Thyroid gland (tissue), 4 donors: Measurements from ENCODE around the gene MRPL38. TPM values are rescaled to one million over a fixed set of nuclear protein-coding genes. Genes with fewer than 3 reads are reported as not detected.
"Not testable (repeated sequence)": the region's sequence is repeated elsewhere in the genome, so short reads cannot be mapped to it uniquely, and the experiment has no call there.

Experiments used
- DNase-seq, 2 donors: peaks; one replicate each; pipeline ENCODE4 v3.0.0-alpha.2; 2019
- H3K27ac ChIP-seq, 3 donors: fragments of 200-600 bp; sonication (generic); 1 replicate in 2 of 3; 2 replicates in 1 of 3; pipeline ENCODE4 v1.5.1; 2016 to 2019; ENCODE audit warnings: mild to moderate bottlenecking in 1 of 3, moderate library complexity in 1 of 3
- H3K27me3 ChIP-seq: fragments of 200-600 bp; sonication (generic); one replicate; pipeline ENCODE4 v1.5.1; 2019
- H3K36me3 ChIP-seq, 2 donors: fragments of 200-600 bp; sonication (generic); one replicate each; pipeline ENCODE4 v1.5.1; 2016 to 2019
- H3K4me1 ChIP-seq, 2 donors: fragments of 200-600 bp; sonication (generic); one replicate each; pipeline ENCODE4 v1.5.1; 2017 to 2019
- H3K4me3 ChIP-seq, 3 donors: fragments of 200-600 bp; sonication (generic); replicated peaks in 1 of 3; 1 replicate in 2 of 3; 2 replicates in 1 of 3; pipeline ENCODE4 v1.5.1; 2016; ENCODE audit warnings: mild to moderate bottlenecking in 1 of 3
- H3K9me3 ChIP-seq: fragments of 200-600 bp; sonication (generic); one replicate; pipeline ENCODE4 v1.5.1; 2017
- POLR2A ChIP-seq, 2 donors: fragments of 450-650 bp; IDR thresholded peaks; one replicate each; pipeline ENCODE4 v1.6.1; 2017; ENCODE audit warnings: antibody characterized with exemption in 2 of 2, mild to moderate bottlenecking in 2 of 2, moderate library complexity in 1 of 2
- WGBS, 2 donors: methylation state at CpG; one replicate each; pipeline ENCODE4 v1.1.5; 2017; 5-methylcytosine and 5-hydroxymethylcytosine counted together
- intact Hi-C: fragments of 100-400 bp; cut with DNase I; formaldehyde crosslinking; loops from one replicate; pipeline ENCODE4 v1.15.1; 2023
- total RNA-seq, 4 donors: library from RNA; depleted of rRNA; stranded (reverse); fragments of >200 nt; gene quantifications; one replicate each; pipeline ENCODE4 v1.2.3, GENCODE V29; 2016
- TF ChIP-seq, protein P1 (sequence below), 6 experiments: fragments of 200-600 bp in 3 of 6; fragments of 450-650 bp in 3 of 6; sonication (generic) in 3 of 6; IDR thresholded peaks; one replicate each; pipeline ENCODE4 v1.5.1; 2016 to 2019; ENCODE audit warnings: antibody characterized with exemption in 6 of 6, mild to moderate bottlenecking in 2 of 6, inconsistent platforms in 1 of 6, moderate library complexity in 1 of 6

Gene MRPL38
- total RNA-seq, 4 donors from 2014 or later, result 34.8 to 60.6 (median 50.3) TPM

DNA sequence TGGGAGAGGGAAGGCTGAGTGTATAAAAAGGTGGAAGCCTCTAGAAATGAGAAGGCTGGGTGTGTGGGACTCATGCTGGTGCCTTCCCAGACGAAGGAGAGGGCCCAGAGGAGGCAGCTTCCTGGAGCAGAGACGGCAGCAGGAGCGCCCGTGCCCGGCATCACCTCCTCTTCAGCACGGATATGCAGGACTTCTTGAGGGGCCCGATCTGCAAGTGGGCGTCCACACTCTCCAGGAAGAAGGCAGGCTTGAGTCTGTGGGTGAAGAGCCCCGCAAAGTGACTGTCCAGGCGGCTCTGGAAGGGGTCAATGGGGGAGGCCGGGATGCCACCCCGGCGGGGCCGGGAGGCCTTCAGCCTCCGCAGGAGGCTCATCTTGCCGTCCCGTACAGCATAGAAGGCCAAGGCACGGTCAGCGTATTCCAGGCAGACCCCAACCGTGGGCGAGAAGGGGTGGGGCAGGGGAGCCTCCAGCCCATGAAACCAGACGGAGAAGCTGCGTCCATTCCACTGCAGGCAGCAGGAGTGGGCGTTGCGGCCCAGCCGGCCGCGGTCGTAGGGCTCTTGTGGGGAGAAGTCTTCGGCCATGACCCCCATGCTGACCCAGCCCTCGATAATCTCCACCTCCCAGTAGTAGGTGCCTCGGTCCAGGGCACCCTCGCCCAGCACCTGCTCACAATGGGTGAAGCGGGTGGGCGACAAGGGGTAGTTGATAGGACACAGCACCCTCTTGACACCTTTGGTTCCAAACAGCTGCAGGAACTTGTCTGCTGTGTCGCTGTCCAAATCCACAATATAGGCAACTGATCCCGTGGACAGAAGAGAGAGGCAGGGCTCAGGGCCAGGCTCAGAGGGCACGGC is 30.1 kb downstream of the MRPL38 start:
- no peak for DNase-seq
- no peak overlapping the region for H3K4me3 ChIP-seq
- intact Hi-C loops, result no loop called here
- TF ChIP-seq, protein P1, sequence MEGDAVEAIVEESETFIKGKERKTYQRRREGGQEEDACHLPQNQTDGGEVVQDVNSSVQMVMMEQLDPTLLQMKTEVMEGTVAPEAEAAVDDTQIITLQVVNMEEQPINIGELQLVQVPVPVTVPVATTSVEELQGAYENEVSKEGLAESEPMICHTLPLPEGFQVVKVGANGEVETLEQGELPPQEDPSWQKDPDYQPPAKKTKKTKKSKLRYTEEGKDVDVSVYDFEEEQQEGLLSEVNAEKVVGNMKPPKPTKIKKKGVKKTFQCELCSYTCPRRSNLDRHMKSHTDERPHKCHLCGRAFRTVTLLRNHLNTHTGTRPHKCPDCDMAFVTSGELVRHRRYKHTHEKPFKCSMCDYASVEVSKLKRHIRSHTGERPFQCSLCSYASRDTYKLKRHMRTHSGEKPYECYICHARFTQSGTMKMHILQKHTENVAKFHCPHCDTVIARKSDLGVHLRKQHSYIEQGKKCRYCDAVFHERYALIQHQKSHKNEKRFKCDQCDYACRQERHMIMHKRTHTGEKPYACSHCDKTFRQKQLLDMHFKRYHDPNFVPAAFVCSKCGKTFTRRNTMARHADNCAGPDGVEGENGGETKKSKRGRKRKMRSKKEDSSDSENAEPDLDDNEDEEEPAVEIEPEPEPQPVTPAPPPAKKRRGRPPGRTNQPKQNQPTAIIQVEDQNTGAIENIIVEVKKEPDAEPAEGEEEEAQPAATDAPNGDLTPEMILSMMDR (IDR thresholded peaks at IDR 0.05), result no peak
- TF ChIP-seq POLR2A (IDR thresholded peaks at IDR 0.05), result no peak
- H3K27ac ChIP-seq, result peak overlapping the region in 2 of 3 donors; percentile 91 to 95
- no peaks in the 10 kb centered on the region for H3K9me3 ChIP-seq
- peaks cover 0 to 6% of the 10 kb centered on the region in 2 donors for H3K36me3 ChIP-seq
- H3K27me3 ChIP-seq, result no peaks in the 10 kb centered on the region
- H3K4me1 ChIP-seq, result peaks cover 41 to 61% of the 10 kb centered on the region in 2 donors
- WGBS, 2 donors, result 92 to 93% methylated on average over 26 to 32 of the region's 38 CpGs

DNA sequence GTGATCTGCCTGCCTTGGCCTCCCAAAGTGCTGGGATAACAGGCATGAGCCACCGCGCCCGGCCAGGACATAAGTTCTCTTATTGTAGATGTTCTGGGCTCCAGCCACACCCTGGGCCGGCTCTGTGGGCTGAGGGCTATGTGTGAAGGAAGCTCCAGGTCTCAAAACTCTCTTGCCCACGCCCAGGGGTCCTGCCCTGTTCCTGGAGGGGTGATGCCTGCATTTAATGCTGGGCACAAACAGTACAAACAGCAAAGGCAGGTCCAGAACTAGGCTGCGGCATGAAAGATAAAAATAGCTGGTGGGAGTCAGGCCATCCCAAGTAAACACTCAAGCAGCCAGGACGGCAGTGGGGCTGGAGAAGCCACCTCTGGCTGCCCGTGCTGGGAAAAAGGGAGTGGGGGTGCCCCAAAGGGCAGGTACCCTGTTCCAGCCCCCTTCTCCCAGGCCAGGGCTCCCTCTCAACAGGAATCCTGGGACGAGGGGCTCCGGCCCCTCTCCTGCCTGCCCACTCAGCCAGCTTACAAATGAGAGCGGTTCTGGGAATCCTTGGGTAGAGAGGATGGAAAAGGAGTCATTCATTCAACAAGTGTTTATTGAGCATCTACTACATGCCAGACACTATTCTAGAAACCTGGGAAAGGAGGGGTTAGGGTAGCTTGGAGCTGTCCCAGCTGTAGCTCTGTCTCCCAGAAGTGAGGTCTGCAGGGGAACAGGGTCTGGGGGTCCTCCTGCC is 30.9 kb downstream of the MRPL38 start:
- WGBS, 2 donors, result 76 to 83% methylated on average over 8 to 11 of the region's 11 CpGs
- H3K4me3 ChIP-seq, result no peak overlapping the region
- intact Hi-C loops, result no loop called here

DNA sequence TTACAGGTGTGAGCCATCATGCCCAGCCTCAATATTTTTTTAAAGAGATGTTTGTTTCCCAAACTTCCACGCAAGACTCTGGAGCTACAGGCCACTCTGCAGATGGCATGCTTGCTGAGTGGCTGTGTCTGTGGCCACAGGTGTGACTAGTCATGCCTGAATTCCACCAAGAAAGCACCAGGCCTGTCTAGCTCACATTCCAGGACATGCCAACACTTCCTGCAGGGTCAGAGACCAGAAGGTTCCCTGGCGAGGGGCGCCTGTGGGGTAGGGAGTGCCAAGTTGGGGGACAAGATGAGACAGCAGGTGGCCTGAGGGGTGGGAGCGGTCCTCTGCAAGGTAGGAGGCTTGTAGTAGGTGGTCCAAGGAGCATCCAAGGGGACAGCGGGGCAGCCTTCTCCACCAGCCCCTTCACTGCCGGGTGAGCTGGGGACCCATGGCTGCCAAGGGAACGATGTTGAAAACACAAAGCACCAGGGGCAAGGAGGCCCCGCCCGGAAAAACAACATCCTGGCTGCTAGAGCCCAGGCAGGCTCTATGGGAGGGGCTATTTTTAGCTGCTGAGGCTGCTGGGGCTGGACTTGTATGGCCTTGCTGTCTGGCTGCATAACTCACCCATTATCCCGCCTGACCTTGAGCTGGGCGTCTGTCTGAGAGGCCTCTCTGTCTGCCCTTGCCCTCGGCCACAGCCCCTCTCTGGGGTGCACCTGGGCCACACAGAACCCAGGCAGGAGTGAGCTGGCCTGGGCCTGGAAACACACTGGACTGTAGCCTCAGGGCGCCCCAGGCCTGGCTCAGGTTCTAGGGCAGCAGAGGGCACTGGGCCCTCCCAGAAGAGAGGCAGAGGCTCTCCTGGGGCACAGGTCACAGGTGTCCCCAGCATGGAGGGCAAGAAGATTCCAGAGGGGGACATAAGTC is 32.0 kb downstream of the MRPL38 start:
- intact Hi-C loops, result no loop called here
- Histone ChIP-seq H3K4me1 (peaks cover 40 to 67% of the 10 kb centered on the region in 2 donors), H3K9me3 (no peaks in the 10 kb centered on the region), H3K27me3 (no peaks in the 10 kb centered on the region), H3K4me3 (no peak overlapping the region), H3K36me3 (peaks cover 0 to 6% of the 10 kb centered on the region in 2 donors), H3K27ac (peak overlapping the region; percentile 91 to 98 (median 95))
- peak in 1 of 2 donors; percentile 32 for TF ChIP-seq POLR2A (IDR thresholded peaks at IDR 0.05)
- TF ChIP-seq, protein P1 (IDR thresholded peaks at IDR 0.05), result peak in 1 of 6 experiments; percentile 25
- peak; percentile 81 to 85 for DNase-seq
- 32 to 49% methylated on average over 8 to 12 of the region's 13 CpGs for WGBS, 2 donors

More for the DNA sequence above, 30.9 kb downstream of the MRPL38 start:
- H3K9me3 ChIP-seq, result no peaks in the 10 kb centered on the region
- peak overlapping the region; percentile 91 to 98 (median 95) for H3K27ac ChIP-seq
- peaks cover 0 to 6% of the 10 kb centered on the region in 2 donors for H3K36me3 ChIP-seq
- H3K27me3 ChIP-seq, result no peaks in the 10 kb centered on the region
- H3K4me1 ChIP-seq, result peaks cover 41 to 67% of the 10 kb centered on the region in 2 donors
- no peak for DNase-seq
- TF ChIP-seq POLR2A (IDR thresholded peaks at IDR 0.05), result no peak
- TF ChIP-seq, protein P1 (IDR thresholded peaks at IDR 0.05), result no peak

DNA sequence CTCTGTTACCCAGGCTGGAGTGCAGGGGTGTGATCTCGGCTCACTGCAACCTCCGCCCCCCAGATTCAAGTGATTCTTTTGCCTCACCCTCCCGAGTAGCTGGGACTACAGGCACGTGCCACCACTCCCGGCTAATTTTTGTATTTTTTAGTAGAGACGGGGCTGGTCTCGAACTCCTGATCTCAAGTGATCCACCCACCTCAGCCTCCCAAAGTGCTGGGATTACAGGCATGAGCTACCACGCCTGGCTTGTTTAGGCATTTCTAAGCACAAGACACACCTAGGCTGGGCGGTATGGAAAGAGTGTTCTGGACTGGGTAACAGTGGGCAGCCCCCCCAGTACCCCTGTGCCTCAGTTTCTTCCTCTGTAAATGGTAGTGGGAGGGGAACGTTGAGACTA is 34.5 kb downstream of the MRPL38 start:
- intact Hi-C loops, result not testable (repeated sequence)

More for the DNA sequence above, 34.5 kb downstream of the MRPL38 start:
- not testable (repeated sequence) for H3K9me3 ChIP-seq, H3K4me3 ChIP-seq, DNase-seq, H3K36me3 ChIP-seq, H3K27me3 ChIP-seq
- 53 to 75% methylated on average over 10 of the region's 10 CpGs for WGBS, 2 donors
- H3K4me1 ChIP-seq, result peaks cover 16 to 45% of the 10 kb centered on the region in 2 donors
- H3K27ac ChIP-seq, result peak overlapping the region; percentile 41 to 74 (median 71)
